Ovary (tissue), 9 donors: ENCODE results near the gene LMO3. TPM values are rescaled to one million over a fixed set of nuclear protein-coding genes. Genes with fewer than 3 reads are reported as not detected.

Experiments
- DNase-seq, 5 donors: peaks; one replicate each; pipeline ENCODE4 v3.0.0-alpha.2; 2019 to 2020
- H3K27ac ChIP-seq, 2 donors: fragments of 200-600 bp; one replicate each; pipeline versions ENCODE4 v1.5.1 to v1.8.0; 2019 to 2022
- H3K27me3 ChIP-seq: fragments of 200-600 bp; one replicate; pipeline ENCODE4 v1.8.0; 2022
- H3K36me3 ChIP-seq: fragments of 200-600 bp; sonication (generic); one replicate; pipeline ENCODE4 v1.5.1; 2019
- H3K4me1 ChIP-seq: one replicate; pipeline ENCODE4 v1.8.1; 2013; ENCODE audit warnings: mild to moderate bottlenecking, moderate library complexity; ENCODE audit not compliant: insufficient read depth
- H3K4me3 ChIP-seq: fragments of 200-600 bp; sonication (generic); one replicate; pipeline ENCODE4 v1.5.1; 2017
- H3K9me3 ChIP-seq, 2 donors: fragments of 200-600 bp in 1 of 2; sonication (generic) in 1 of 2; one replicate each; pipeline versions ENCODE4 v1.5.1 to v1.8.1; 2013 to 2019; ENCODE audit warnings: mild to moderate bottlenecking in 1 of 2, moderate library complexity in 1 of 2
- CTCF ChIP-seq, 3 donors: fragments of 450-650 bp in 2 of 3; fragments of 200-600 bp in 1 of 3; IDR thresholded peaks; one replicate each; pipeline versions ENCODE4 v1.5.1 to v1.8.0; 2016 to 2022; ENCODE audit warnings: antibody characterized with exemption in 3 of 3, mild to moderate bottlenecking in 1 of 3
- EP300 ChIP-seq: sonication (generic); formaldehyde crosslinking; IDR thresholded peaks from one replicate; pipeline ENCODE4 v1.6.1; 2017; ENCODE audit warnings: antibody characterized with exemption
- POLR2A ChIP-seq: fragments of 450-650 bp; IDR thresholded peaks from one replicate; pipeline ENCODE4 v1.6.1; 2017; ENCODE audit warnings: antibody characterized with exemption, mild to moderate bottlenecking, moderate library complexity
- WGBS, 3 donors: extraction: QIAGEN DNeasy Blood & Tissue Kit in 1 of 3; methylation state at CpG; one replicate each; pipeline versions ENCODE4 v1.1.5 to v1.1.7; 2013 to 2017; 5-methylcytosine and 5-hydroxymethylcytosine counted together
- intact Hi-C, 4 donors: fragments of 100-400 bp; cut with DNase I; formaldehyde crosslinking; loops; one replicate each; pipeline versions ENCODE4 v1.11.0 to v1.15.1; 2022 to 2023
- polyA plus RNA-seq, 2 donors: library from polyadenylated mRNA; stranded (reverse); fragments of 200-250 nt in 1 of 2; fragments of 350-450 nt in 1 of 2; fragmentation: Illumina TruSeq in 1 of 2; extraction: RNeasy Lipid Tissue Mini Kit (QIAGEN cat#74804) in 1 of 2; gene quantifications; one replicate each; pipeline ENCODE4 v1.2.3, GENCODE V29; 2013 to 2014
- total RNA-seq, 7 donors: library from RNA; depleted of rRNA in 2 of 7; stranded (reverse); fragments of >200 nt in 2 of 7; fragmentation: NEBNext Ultra II Directional in 3 of 7; extraction: Animal tissue kit (Norgen Biotek cat#: 25700) in 3 of 7; gene quantifications; one replicate each; pipeline versions ENCODE4 v1.1.0 to v1.2.4, GENCODE V29; 2016 to 2023
- donor health status: DM: no; HTN: no; CAD: no; lungs with moderate emphysema.
- donor health status: DM: no; HTN: no; CAD: no.
- donor health status: Bipolar disorder and iron deficiency.
- donor health status: DM: yes; HTN: yes; CAD: no.
- donor health status: DM: no; HTN: no; CAD: no.
- donor health status: DM: yes; HTN: yes; CAD: no.

The LMO3 gene
- total and polyA plus RNA-seq, 9 donors = 0.97 to 11.7 (median 5.0) TPM

GRCh38 chr12:16600525-16600924 is 5.4 kb downstream of the LMO3 start:
- intact Hi-C loops = no loop called here
- 90 to 96% (median 90%) methylated on average over 5 of the region's 5 CpGs for WGBS, 3 donors
- H3K4me1 ChIP-seq = no peaks in the 10 kb centered on the region

DNA sequence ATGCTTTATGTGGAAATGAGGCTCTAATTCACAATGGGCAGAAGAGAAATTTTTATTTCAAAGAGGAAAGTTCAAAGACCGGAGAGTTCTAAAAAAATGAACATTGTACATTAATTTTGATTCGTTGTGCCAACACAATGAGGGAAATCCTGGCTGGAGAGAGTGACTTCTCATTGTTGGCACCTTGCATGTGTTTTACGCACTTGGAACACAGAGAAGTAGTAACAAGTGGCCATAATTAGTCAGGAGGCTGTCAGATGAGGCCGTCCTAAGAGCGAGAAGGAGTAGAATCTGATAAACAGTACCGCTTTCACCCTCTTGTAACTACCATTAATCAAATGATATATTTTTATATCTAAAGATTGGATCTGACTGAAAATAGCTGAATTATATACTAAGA is 6.9 kb downstream of the LMO3 start:
- no peak overlapping the region for H3K27ac ChIP-seq
- no peaks in the 10 kb centered on the region for H3K36me3 ChIP-seq
- H3K27me3 ChIP-seq = no peaks in the 10 kb centered on the region
- DNase-seq = no peak
- intact Hi-C loops = no loop called here
- no peaks in the 10 kb centered on the region for H3K4me1 ChIP-seq
- no peak overlapping the region for H3K4me3 ChIP-seq
- TF ChIP-seq POLR2A (no peak), CTCF (IDR thresholded peaks at IDR 0.05) (no peak), EP300 (no peak)
- no peaks in the 10 kb centered on the region for H3K9me3 ChIP-seq
- WGBS, 3 donors = 84 to 89% (median 88%) methylated on average over 6 of the region's 6 CpGs

More at GRCh38 chr12:16600525-16600924, 5.4 kb downstream of the LMO3 start:
- Histone ChIP-seq H3K27me3 (no peaks in the 10 kb centered on the region), H3K4me3 (no peak overlapping the region), H3K36me3 (no peaks in the 10 kb centered on the region), H3K9me3 (no peaks in the 10 kb centered on the region), H3K27ac (no peak overlapping the region)
- DNase-seq = no peak
- TF ChIP-seq CTCF (IDR thresholded peaks at IDR 0.05) (no peak), EP300 (no peak), POLR2A (no peak)

DNA sequence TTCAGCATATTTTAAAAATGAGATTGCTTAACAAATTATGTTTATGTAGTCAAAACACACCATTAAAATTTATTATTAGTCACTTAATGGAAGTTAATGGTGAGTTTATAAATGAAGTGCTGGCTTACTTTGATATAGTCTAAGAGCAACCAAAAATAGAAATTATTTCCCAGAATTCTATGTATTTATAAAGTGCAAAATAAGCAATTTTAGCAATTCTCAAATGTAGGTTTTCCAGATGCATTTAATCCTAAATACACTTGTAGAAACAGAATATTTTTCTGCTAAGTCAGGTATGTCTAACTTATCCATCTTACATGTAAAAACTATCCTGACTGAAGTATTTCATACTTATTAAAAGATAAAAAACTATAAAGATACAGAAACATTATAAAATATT is 11.2 kb downstream of the LMO3 start:
- Histone ChIP-seq H3K36me3 (no peaks in the 10 kb centered on the region), H3K4me1 (no peaks in the 10 kb centered on the region), H3K27ac (no peak overlapping the region), H3K27me3 (no peaks in the 10 kb centered on the region), H3K4me3 (no peak overlapping the region), H3K9me3 (no peaks in the 10 kb centered on the region)
- TF ChIP-seq EP300 (no peak), POLR2A (no peak), CTCF (IDR thresholded peaks at IDR 0.05) (no peak)
- no peak for DNase-seq
- intact Hi-C loops = no loop called here

DNA sequence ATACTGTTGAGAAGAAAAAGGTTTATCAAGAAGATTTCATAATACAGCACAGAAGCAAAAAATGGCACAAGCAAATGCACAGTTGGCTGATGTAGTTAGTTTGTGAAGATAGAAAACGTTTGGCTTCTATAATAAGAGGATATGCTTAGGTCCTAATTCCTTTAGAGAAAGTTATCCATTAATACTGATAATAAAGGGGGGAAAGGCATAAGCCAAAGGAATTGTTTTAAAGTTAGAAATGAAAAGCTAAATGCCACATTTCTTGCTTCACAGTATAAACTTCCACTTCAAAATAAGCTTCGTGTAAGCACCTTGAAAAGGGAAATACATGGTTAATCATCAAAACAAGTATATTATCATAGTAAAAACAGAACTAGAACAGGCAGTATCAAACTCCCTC is 12.4 kb downstream of the LMO3 start:
- Histone ChIP-seq H3K27me3 (no peaks in the 10 kb centered on the region), H3K27ac (no peak overlapping the region), H3K36me3 (no peaks in the 10 kb centered on the region), H3K4me3 (no peak overlapping the region), H3K4me1 (no peaks in the 10 kb centered on the region), H3K9me3 (no peaks in the 10 kb centered on the region)
- TF ChIP-seq CTCF (IDR thresholded peaks at IDR 0.05) (no peak), POLR2A (no peak), EP300 (no peak)
- WGBS, 3 donors = 3 to 14% (median 5%) methylated on average over 2 of the region's 2 CpGs
- no peak for DNase-seq
- intact Hi-C loops = no loop called here

DNA sequence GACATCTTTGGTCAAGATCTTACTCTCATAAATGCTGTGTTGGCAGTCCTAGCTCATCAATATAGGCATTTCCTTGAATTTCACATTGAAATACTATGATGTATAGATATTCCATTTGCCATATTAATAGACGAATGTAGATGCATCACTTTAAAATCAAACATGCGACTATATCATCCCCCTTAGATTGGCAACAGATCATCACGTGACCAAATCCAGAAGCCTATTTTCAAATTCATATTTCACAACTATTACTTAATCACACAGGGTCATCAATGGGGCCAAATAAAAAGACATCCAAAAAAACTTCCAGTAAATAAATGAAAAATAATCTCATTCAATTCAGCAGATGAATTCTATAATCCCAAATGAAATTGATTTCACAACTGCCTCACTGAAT is 15.3 kb downstream of the LMO3 start:
- H3K27ac ChIP-seq = no peak overlapping the region
- intact Hi-C loops = no loop called here

More for the DNA sequence above, 15.3 kb downstream of the LMO3 start:
- no peak overlapping the region for H3K4me3 ChIP-seq
- no peaks in the 10 kb centered on the region for H3K4me1 ChIP-seq
- no peaks in the 10 kb centered on the region for H3K27me3 ChIP-seq
- TF ChIP-seq POLR2A (no peak), EP300 (no peak), CTCF (IDR thresholded peaks at IDR 0.05) (no peak)
- no peak for DNase-seq
- no peaks in the 10 kb centered on the region for H3K36me3 ChIP-seq
- WGBS, 3 donors = 87 to 95% (median 91%) methylated on average over 3 of the region's 3 CpGs
- no peaks in the 10 kb centered on the region for H3K9me3 ChIP-seq
